TTC549 (cell line): Measurements from ENCODE around the gene INSYN2B.

Experiments
- FAIRE-seq: peaks from 2 replicates; lab custom pipeline; 2012; peaks lifted over from hg19 to GRCh38; lab: Jason Lieb, UNC

Gene INSYN2B

GRCh38 chr5:169886677-169887076, 93.6 kb downstream of the INSYN2B start:
- no peak for FAIRE-seq

GRCh38 chr5:169886033-169886432, 94.3 kb downstream of the INSYN2B start:
- no peak for FAIRE-seq

- FAIRE-seq, result no peak
Observed at GRCh38 chr5:169881702-169882303, 98.5 kb downstream of the INSYN2B start.

- FAIRE-seq, result no peak
Observed at GRCh38 chr5:169880785-169881184, 99.5 kb downstream of the INSYN2B start.

GRCh38 chr5:169880012-169880663, 100.2 kb downstream of the INSYN2B start:
- no peak for FAIRE-seq

- no peak for FAIRE-seq
Observed at GRCh38 chr5:169876386-169876785, 103.9 kb downstream of the INSYN2B start.

GRCh38 chr5:169875731-169876130, 104.6 kb downstream of the INSYN2B start:
- no peak for FAIRE-seq

GRCh38 chr5:169875091-169875728, 105.1 kb downstream of the INSYN2B start:
- no peak for FAIRE-seq

GRCh38 chr5:169874621-169875020, 105.7 kb downstream of the INSYN2B start:
- no peak for FAIRE-seq

GRCh38 chr5:169873642-169874041, 106.7 kb downstream of the INSYN2B start:
- FAIRE-seq, result no peak

- no peak for FAIRE-seq
Observed at GRCh38 chr5:169871826-169872490, 108.3 kb downstream of the INSYN2B start.

- FAIRE-seq, result no peak
Observed at GRCh38 chr5:169870211-169870610, 110.1 kb downstream of the INSYN2B start.

- FAIRE-seq, result no peak
Observed at GRCh38 chr5:169869066-169869465, 111.2 kb downstream of the INSYN2B start.

- FAIRE-seq, result no peak
Observed at GRCh38 chr5:169867347-169867746, 112.9 kb downstream of the INSYN2B start.

GRCh38 chr5:169864483-169864882, 115.8 kb downstream of the INSYN2B start:
- FAIRE-seq, result no peak

- FAIRE-seq, result no peak
Observed at GRCh38 chr5:169862391-169862811, 117.9 kb downstream of the INSYN2B start.

- no peak for FAIRE-seq
Observed at GRCh38 chr5:169861934-169862333, 118.4 kb downstream of the INSYN2B start.

GRCh38 chr5:169861433-169861832, 118.9 kb downstream of the INSYN2B start:
- FAIRE-seq, result no peak

- FAIRE-seq, result no peak
Observed at GRCh38 chr5:169860585-169860984, 119.7 kb downstream of the INSYN2B start.

GRCh38 chr5:169856571-169856970, 123.7 kb downstream of the INSYN2B start:
- no peak for FAIRE-seq

- no peak for FAIRE-seq
Observed at GRCh38 chr5:169851321-169851850, 128.9 kb downstream of the INSYN2B start.

GRCh38 chr5:169850409-169850808, 129.9 kb downstream of the INSYN2B start:
- no peak for FAIRE-seq

GRCh38 chr5:169848792-169849191, 131.5 kb downstream of the INSYN2B start:
- no peak for FAIRE-seq
